Activated naive CD4-positive, alpha-beta T cell treated with anti-CD3 and anti-CD28 coated beads, Interleukin-2, amount 50 U/mL, for 16 hours (primary cell): ENCODE measurements around the gene TNPO1.

Experiments used
- DNase-seq: peaks from one replicate; pipeline ENCODE4 v3.0.0-alpha.2; 2020

Gene TNPO1

DNA sequence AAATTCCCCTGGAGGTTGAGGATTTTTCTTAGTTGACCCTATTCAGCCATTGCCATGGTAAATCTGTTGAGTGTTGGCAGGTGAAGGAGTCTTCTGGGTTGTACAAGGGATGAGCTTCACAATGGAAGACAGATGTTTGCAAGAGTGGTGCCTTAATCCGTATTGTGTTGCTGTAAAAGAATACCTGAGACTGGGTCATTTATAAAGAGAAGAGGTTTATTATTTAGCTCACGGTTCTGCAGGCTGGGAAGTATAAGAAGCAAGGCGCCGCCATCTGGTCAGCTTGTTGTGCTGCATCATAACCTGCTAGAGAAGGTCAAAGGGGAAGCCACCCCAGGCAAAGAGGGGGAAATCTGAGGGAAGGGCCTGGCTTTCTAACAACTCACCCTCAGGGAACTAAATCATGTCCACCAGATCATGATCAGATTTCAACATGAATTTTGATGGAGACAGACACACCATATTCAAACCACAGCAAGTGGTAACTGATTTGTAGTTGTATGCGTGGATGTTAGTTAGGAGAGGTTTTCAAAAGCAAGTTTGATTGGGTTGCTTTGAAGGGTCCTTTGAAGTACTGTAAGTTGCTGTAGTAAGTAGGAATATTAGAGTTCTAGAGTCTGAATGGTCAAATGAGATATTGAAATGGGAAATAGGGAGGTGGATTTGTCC lies 2.5 kb downstream of the TNPO1 start:
- peak; percentile 48 for DNase-seq

GRCh38 chr5:72821776-72822175 lies 5.3 kb downstream of the TNPO1 start:
- DNase-seq = no peak

DNA sequence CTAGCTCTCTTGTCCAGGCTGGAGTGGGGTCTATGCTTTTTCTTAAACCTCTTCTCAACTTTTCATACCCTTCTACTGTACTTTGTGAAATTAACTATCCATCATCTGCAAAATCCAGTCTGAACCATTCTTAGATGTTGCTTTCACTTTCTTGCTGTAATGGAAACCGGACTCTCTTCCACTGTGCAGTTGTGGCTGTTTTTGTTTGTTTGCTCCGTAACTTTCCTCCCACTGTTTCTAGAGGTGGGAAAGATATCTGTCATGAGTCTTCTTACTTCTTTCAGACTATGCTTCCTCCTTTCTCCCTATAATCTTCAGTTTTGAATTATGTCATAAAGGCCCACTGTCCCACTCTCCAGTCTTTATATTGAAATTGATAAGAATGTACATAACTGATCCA lies 6.5 kb downstream of the TNPO1 start:
- DNase-seq = no peak

DNA sequence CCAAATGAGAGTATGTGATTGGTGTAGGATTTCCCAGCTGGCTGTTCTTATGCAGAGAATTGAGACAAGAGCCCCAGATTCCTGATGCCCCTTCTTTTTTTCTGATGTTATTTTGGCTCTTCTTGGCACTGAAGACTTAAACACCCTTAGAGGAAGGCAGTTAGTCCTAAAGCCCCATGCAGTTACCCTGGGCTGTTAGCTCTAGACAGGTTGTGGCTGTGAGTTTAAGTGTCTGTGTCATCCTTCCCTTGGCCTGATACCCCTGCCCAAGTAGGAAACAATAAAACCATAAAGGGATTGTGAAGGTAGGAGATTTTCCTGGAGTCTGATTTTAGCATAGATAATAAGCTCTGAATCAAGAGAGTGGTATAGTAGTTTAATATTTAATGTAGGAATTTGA lies 13.2 kb downstream of the TNPO1 start:
- DNase-seq = no peak

GRCh38 chr5:72830362-72830761 lies 13.9 kb downstream of the TNPO1 start:
- no peak for DNase-seq

- no peak for DNase-seq
Measured at GRCh38 chr5:72831685-72832084, 15.2 kb downstream of the TNPO1 start.

DNA sequence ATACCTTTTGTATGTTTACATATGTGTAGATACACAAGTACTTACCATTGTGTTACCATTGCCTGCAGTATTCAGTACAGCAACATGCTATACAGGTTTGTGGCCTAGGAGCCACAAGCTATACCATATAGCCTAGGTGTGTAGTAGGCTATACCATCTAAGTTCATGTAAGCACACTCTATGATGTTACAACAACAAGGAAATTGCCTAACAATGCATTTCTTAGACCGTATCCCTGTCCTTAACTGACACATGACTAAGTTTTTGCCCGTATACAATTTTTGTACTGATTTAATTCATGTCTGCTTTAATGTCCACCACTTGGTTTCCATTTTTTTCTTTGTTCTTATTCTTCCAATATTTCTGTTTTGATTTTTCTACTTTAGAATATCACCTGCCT lies 18.5 kb downstream of the TNPO1 start:
- DNase-seq = no peak

DNA sequence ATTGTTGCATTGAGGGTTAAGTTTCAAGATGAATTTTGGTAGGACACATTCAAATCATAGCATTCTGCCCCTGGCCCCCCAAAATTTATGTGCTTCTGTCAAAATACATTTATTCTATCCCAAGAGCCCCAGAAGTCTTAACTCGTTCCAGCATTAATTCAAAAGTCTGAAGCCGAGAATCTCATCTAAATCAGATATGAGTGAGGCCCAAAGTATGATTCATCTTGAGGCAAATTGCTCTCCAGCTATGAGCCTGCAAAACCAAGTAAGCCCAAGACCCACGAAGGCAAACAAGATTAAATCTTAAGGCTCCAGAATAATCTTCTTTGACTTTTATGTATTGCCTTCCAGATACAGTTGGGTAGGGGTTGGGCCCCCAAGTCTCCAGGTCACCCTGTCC lies 19.2 kb downstream of the TNPO1 start:
- DNase-seq = no peak

GRCh38 chr5:72836810-72837209 lies 20.3 kb downstream of the TNPO1 start:
- no peak for DNase-seq

- no peak for DNase-seq
Measured at GRCh38 chr5:72837524-72838096, 21.1 kb downstream of the TNPO1 start.

- DNase-seq = no peak
Measured at GRCh38 chr5:72840041-72840440, 23.6 kb downstream of the TNPO1 start.

GRCh38 chr5:72841756-72842535 lies 25.5 kb downstream of the TNPO1 start:
- DNase-seq = no peak

GRCh38 chr5:72842816-72843215 lies 26.4 kb downstream of the TNPO1 start:
- DNase-seq = no peak

DNA sequence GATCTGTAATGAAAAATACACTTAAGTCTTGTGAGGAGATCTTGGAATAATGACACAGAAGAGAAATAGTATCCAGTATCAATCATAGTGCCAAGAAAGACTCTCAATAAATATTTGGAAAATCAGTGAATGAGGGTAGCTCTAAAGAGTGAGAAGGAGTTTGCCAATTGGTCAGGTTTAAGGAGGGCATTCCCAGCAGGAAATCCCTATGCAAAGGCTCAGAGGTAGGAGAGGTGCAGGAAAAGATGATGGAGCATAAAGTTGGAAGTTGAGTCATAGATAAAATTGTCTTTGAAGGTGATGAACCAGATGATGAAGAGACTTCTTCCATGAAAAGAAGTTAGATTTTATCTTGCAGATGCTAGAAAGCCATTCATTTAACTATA lies 27.8 kb downstream of the TNPO1 start:
- DNase-seq = no peak

- DNase-seq = no peak
Measured at GRCh38 chr5:72845889-72846288, 29.4 kb downstream of the TNPO1 start.

DNA sequence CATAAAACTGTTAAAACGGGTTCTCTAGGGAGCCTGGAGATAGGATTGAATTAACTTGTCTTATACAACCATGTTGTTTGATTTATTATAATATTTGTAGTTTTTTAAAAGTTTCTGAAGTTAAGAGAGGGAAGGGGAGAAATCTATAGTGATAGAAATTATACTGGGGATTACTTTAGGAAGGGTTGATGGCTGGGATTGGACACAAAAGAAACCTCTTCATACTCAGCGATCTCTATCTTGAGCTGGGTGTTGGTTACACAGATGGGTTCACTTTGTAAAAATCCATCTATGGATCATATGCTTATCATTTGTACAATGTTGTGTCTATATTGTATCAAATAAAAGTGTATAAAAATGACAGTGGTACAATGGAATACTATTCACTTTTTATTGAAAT lies 30.0 kb downstream of the TNPO1 start:
- DNase-seq = no peak

GRCh38 chr5:72847439-72847838 lies 31.0 kb downstream of the TNPO1 start:
- DNase-seq = no peak

- peak; percentile 87 for DNase-seq
Measured at GRCh38 chr5:72847989-72848473, 31.6 kb downstream of the TNPO1 start.

DNA sequence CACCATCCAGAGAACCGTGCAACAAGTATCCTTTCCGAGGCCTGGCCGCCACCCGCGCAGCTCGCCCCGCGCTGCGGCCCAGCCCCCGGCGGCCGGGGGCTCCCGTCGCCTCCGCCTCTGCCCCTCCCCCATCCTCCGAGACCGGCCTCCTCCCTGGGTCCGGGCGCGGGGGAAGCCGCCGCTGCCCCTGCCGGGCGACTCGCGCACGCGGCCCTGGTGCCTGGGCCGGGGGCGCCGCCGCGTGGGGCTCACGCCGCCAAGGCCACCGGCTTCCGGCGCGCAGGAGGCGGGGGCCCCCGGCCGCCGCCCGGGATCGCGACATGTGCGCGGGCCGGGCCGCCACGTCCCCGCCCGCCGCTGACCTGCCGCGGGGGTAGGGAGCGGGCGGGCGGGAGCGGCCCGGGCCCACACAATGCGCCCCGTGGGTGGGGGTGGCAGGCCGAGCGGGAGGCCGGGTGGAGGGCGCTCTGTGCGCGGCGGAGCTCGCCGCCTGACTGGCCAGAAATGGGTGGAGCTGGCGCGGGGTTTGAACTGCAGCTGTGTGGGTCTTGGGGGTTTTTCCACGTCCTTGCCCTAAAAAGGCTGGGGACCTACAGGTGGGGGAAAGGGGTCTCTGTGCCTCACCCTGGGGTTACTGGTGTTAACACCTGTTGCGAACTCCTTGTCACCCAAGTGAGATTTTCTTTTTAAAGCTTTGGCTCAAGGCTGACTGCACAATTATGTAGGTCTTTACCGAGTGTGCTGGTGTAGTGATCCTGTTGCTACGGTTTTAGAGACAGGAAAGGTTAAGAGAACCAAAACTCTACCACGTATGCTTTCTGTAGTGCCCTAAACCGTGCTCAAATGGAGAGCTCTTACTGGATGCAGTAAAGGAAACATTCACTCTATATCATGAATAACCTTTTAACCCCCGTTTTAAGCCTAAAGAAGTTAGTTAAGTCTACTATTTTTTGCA lies 32.3 kb downstream of the TNPO1 start:
- peak; percentile 54 for DNase-seq

DNA sequence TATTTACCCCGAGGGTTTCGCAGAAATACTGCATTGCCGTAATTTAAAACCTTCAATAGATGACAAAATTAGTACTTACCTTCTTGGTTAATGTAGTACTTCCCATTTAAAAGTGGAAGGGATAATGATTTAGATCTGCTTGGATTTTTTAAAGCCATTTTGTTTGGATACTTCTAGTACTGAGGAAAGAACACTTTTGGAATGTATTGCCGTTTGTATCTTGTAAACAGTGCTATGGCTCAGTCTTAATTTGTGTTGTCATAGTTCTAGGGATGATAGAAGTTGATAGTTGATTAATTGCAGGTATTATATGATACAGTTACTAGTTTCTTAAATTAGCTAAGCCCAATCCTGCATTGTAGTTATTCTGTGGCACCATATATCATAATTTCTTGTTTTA lies 33.1 kb downstream of the TNPO1 start:
- no peak for DNase-seq

GRCh38 chr5:72850113-72850512 lies 33.7 kb downstream of the TNPO1 start:
- DNase-seq = no peak

- DNase-seq = no peak
Measured at GRCh38 chr5:72852356-72852755, 35.9 kb downstream of the TNPO1 start.

- DNase-seq = no peak
Measured at GRCh38 chr5:72854419-72854818, 38.0 kb downstream of the TNPO1 start.
